Activated CD4-positive, alpha-beta T cell treated with anti-CD3 and anti-CD28 coated beads, Interleukin-2, amount 50 U/mL, for 24 hours (primary cell): ENCODE measurements around the gene SOX9.

Experiments
- DNase-seq, 2 donors: peaks; one replicate each; pipeline ENCODE4 v3.0.0-alpha.2; 2020; ENCODE audit warnings: low read depth in 1 of 2, low spot score in 1 of 2

The SOX9 gene

DNA sequence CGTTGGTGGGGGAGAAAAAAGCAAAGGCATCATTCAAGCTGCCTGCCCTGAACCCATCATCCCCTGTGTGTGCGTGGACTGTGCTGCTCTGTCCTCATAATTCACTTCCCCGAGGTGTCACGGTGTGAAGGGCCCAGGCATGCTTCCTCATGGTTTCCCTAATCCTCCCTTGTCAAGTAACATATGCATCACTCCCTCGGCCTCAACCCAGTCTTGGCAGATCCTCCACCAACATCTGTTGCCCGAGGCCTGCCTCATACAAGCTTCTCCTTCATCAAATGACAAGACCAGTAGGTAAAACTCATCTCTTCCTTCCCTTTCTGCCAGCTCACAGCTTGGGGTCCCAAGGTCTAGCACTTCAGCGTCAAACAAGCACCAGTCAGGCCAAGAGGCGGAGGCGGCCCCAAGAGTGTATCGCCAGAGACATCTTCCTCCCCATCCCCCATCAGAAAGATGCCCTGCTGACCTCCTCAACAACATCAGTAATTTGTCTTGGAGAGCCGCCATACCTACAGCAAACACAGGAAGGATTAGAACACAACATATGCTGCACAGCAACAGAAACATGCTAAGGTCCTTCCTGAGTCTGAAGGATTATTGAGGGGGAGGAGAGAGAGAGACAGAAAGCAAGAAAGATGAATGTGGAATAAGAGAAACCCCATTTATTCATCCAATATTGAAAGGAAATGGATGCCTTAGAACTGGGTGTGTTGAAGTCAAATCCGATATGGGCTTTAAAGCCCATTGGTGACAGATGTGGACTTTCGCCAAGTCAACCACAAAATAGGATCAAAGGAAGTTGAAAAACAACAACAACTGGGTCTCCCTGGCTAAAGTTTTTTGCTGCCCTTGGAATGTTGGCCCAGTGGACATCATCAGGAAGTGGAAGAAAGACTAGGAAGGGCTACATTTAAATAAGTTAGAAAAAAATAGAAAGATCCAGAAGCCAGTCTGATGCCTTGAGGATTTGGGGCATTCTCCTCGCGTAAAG is 38.4 kb downstream of the SOX9 start:
- DNase-seq = no peak

DNA sequence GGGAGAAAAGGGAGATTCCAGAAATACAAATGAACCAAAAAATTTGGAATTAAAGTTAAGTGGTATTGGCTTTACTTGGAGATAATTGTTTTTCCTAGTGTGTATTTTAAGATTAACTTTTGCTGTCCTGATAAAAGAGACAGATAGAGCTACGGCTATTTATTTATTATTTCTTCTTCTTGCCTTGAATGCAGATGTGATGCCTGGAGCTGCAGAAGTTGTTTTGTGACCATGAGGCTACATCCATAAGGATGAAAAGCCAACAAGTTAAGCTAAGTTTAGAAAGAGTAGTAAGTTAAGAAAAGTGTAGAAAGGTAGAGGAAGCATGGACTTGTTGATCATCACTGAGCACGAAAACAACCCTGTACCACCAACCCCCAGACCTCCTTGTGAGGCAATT is 41.7 kb downstream of the SOX9 start:
- no peak for DNase-seq

DNA sequence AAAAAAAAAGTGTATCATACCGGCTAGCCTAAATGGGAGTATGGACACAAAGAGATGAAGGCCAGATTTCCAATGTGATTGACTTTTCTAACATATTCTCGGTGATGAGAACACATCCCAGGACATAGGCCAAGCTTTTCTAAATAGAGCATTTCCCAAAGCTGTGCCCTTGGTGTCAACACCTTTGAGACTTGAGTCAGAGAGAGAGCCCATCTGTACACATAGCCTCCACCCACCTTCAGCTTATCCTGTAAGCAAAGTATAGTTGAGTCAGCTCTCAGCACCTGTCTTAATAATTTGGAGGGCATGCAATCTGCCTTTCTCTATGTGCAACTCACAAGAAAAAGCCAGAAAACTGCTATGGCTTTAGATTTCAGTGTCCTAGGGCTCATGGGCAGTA is 42.7 kb downstream of the SOX9 start:
- DNase-seq = no peak

DNA sequence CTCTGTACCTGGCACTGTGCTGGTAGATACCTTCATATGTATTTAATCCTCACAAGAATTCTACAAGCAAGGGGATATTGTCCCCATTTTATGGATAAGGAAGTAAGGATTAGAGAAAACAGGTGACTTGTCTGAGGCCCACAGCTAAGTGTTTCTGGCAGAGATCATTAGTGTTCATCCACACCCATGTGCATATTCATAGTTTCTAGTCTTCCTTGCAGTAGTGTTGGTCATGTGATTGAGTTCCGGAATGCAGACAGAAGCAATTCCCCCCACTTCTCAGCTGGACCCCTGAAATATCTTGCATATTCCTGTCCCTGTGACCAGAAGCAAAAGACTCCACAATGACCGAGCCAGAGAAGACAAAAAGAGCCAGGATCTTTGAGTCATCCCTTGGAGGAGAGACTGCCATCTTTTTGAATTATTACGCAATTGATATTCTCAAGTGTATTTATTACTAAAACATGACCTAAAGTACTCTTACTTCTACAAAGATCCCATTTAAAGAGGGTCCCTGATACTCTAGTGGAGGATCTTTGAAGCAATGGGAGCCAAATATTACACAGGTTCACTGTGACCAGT is 43.4 kb downstream of the SOX9 start:
- no peak for DNase-seq

DNA sequence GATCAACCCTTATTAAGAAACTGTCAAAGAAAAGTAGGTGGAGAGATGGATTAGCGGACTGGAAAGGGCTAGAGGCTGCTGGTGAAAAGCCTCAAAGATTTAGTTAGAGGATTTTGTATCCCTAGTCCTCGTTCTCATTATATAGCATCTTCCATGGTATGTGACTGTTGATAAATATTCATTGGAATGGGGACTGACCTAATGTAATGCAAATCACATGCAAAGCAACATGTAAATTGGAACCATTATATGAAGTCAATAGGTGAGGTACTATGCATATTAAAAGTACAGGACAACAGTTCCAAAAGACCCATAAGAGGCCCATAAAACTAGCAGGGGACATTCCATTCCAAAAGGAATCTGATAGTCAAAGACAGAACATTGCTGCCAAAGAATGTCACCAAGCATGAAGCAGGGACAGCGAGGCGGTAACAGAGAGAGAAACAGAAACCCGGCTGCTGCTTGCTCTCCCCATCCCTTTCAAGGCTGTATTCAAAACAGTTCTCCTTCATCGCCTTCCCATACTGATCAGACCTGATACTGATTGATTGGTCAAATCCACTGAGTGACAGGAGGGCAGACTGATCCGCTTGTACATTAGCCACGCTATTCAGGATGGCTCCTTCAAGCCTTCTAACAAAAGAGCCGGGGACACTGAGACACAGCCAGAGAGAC is 44.5 kb downstream of the SOX9 start:
- DNase-seq = no peak

DNA sequence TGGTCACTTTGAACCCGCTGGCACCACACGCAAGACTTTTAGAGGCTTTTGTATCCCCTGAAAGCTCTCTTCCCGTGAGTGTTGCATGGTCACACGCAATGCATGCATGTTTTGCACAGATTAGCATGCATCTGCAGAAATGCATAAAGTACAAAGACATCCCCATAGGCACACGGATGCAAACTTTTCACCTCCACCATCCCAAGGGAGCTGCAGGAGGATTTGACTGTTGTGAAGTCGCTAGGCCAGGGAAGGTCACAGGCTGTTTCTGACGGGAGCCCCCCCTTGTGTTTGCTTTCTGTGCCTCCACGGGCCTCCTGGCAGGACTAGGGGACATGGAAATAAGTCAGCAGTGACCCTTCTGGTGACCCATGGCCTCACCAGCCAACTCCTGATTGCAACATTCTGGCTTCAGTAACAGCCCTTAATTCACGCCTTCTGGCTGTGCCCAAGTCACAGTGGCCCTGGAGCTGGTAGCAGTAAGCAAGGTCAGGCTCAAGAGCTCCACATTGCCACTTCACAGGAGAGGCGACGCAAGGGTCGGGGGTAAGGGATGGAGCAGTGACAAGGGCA is 45.1 kb downstream of the SOX9 start:
- no peak for DNase-seq

DNA sequence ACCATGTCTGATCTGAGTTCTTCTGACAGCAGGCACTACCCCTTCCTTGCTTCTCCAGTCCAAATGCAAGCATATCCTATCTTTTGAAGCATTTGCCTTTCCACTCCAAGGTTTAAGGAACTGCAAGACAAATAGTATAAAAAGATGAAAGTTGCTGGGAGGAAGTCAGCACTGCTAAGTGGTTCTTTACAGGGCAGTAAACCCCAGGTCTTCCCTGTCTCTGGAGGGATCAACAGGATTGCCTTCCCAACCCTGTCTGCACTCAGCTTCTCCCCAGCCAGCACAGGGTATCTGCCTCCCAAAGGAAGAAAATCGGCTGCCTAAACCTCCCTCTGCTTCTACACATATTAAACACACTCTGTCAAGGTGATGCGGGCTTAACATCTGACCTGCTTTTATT is 46.8 kb downstream of the SOX9 start:
- no peak for DNase-seq

DNA sequence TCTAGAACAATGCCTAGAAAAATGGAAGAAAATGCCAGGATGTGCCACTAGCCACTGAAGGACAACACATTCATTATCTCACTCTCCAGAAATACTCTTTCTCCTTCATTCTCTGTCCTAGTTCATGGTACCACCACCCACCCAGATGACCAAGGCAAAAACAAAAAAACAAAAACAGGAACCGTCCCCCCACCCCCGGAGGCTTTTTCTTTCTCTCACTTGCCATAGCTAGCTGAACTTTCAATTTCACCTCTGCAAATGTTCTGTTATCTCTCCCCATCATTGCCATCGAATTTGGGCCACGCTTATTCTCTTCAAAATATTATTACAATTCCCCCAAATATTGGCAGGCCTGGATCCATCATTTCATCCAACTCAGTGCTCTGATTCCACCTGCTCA is 49.0 kb downstream of the SOX9 start:
- no peak for DNase-seq

DNA sequence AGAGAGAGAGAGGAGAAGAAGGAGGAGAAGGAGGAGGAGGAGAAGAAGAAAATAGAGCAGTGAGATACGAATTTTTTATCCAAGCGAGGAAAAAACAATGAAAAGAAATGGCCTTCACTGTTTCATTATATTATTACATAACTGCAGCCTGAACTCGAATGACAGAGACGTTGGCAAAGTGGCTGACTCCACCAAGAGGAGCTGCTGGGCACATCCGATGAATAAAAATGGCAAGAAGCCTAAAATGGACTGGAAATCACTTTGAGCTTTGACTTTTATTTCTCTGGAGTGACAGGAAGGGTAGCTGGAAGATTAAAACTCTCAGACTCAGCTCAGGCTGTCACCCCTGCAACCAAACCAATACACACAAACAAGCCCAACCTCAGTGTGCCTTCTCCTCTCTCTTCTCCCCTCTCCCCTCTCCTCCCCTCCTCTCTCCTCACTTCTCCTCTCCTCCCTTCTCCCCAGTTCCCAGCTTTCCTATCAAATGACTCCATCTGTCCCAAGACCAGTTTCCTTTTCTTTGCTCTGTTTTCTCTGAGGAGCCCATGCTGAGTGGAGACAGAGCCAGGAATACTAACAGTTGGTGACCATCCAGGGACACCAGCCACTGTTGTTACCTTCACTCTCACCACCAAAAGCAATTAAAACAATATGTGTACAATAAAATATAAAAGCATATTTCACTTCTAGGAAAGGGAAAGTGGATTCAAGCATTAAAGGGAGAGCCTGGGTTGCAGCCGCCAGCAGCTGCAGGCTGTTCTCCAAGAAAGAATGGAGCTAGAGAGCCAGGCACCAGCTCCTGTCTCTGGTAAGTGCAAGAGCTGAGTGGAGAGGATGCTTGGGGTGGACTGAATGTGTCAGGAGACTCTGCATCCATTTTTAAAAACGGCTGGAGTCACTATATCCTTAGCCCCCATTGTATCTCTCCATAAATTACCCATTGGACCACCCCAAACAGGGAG is 51.2 kb downstream of the SOX9 start:
- no peak for DNase-seq

DNA sequence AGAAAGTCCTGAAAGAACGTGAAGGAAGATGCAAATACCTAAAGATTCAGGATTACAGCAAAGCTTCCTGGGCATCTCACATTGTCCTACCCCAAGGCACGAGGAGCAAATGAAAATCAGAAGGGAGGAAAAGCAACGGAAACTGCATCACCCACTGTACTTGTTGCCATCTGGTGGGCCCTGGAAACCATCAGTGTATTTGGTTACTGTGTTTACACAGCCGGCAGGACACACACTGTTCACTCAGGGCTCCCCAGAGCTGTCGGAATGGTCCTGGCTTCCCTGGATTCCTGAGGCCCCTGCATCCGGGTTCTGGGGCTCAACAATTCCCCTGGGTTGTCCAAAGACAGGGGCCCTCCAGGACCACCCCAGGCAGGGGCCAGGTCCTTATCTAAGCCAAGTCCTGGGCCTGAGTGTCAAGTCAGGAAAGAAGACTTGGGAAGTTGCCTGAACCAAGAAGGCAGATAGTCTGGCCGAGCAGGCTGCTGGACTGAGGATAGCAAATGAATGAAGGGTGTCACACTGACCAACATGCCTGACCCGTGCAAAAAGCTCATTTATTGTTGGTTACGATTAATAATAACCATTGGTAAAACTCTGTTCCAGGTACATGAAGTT is 52.8 kb downstream of the SOX9 start:
- DNase-seq = no peak

DNA sequence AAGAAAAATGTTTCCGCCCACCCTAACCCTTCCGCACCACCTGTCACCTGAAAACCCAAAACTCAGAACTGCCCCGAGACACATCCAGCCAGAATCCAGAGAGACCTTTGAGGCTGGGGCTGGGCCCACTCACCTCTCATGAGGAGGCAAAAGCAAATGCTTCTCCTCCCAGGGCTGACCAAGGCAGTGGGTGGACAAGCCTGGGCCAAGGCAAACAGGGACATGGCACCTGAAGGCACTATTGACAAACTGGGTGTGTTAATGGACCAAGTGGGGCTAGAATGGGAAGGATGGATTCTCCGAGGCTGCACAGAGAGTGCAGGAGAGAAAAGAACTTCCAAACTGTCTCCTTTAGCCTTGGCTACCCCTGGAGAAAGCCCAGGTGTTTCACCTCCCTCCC is 54.4 kb downstream of the SOX9 start:
- DNase-seq = no peak
